HG03354 (cell line): Measurements from ENCODE around the gene FOLR2.

Experiments used
- ATAC-seq: cut with Tn5 transposase; IDR thresholded peaks from one replicate; pipeline ENCODE4 v1.9.1; 2021; ENCODE audit warnings: mild to moderate bottlenecking; ENCODE audit not compliant: unreplicated experiment, poor library complexity, severe bottlenecking

FOLR2 gene

DNA sequence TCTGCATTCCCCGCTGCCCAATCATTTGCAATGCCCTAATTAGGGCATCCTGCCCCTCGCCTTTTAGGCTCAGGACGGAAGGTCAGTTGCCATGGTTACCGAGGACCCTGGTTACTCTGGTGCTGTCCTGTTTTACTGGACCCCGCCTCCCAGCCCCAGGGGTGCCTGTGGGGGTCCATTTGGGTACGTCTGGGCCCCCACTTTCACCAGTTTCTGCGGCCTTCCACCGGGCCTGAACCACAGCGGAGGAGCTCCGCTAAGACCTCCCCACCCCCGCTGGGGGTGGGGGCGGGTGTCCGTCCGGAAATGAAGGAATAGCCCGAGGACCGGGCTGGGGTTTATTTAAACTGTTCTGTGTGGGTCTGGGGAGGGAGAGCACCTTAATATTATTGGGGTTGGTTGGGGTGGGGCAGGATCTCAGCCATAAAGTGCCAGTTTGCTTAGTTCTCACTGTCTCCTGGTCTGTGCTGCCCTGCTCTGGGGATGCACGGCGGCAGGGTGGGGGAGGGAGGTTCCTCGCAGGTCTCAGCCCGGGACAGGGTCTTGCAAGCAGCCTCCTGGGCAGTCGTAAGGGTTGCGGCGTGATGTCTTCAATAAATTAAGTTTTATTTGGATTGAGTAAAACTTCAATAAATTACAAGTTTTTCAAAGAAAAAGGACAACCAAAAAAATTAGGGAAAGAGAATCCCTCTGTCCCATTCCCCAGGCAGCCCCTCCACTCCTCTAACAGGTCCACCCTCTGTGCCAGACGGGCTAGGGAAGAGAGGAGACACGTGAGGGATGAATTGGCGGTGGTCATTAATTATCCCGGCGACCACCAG is 22.1 kb downstream of the FOLR2 start:
- ATAC-seq: no peak

DNA sequence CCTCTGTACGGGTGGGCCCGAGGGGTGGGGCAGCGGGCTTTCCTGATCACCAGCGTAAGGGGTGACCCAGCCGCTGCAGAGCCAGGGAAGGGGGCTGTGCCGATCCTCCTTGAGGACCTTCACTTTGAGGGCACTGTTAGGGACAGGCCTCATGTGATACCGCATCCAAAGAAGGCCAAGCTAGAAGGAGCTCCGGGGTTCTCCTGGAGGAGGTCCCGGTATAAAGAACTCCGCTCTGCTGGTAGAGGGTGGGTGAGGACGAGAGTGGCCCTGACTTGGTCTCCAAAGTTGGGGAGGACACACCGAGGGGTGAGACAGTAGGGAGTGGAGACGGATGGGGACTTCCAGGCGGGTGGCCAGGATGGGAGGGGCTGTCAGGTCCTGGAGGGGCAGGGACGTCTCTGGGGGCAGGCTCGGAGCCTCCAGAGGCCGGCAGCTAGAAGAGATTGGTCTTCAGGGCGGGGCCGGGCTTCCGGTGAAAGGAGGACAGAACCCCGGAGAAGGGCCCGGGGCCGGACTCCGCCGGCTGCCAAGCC is 22.8 kb downstream of the FOLR2 start:
- no peak for ATAC-seq

DNA sequence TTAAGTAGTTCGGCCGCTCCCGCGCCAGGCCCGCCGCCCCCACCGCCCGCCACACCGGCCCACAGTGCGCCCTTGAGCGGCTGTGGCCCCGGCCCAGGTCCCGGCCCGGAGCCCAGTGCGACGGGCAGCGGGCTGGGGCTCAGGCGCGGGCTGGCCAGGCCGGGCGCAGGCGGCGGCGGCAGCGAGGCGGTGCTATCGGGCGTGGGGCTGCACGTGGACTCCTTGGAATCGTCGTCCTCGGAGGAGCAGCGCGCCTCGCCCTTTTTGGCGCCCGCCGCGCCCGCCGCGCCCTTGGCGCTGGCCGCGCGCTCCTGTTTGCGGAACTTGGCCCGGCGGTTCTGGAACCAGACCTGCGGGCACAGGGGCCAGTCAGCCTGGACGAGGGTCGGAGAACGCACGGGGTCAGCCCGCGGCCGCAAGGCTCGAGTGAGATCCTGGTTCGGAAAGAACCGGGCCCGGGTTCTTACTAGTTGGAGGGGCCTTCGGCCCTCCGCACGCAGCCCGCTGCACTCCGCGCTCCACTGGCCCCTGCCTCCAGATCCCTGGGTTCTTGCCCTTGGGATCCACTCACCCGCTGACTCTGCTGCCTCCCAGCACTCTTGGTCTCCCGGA is 23.4 kb downstream of the FOLR2 start:
- ATAC-seq: no peak

DNA sequence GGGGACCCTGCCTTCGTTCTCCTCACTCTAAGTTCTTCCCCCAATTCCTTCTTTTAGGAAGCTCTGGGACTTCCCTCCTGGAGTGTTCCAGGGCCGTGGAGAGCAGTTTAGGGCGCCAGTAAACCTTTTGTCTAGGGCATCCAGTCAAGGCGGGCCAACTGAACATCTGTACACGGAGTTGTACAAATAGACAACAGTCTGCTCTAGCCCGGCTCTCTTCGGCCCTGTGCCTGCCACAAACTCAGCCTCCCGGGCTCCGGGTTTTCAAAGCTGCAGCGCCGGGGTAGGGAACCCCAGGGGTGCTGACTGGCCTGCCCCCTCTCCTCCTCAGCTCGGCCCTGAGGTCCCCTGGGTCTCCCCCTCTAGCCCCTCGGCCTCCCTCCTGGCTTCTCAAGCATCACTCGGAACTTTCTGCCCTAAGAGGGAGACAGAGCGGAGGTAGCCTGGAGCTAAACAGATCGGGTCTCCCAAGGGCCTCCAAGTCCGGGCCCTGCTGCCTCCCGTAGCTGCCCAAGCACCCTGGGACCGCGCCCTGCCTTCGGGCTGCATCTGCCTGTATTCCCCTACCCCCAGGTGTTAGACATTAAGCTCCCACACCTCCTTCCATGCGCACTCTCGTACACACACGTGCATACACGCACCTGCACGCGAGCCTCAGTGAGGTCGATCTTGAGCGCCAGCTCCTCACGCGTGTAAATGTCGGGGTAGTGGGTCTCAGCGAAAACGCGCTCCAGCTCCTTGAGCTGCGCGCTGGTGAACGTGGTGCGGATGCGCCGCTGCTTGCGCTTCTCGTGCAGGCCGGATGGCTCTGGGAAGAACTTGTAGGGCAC is 24.1 kb downstream of the FOLR2 start:
- no peak for ATAC-seq

DNA sequence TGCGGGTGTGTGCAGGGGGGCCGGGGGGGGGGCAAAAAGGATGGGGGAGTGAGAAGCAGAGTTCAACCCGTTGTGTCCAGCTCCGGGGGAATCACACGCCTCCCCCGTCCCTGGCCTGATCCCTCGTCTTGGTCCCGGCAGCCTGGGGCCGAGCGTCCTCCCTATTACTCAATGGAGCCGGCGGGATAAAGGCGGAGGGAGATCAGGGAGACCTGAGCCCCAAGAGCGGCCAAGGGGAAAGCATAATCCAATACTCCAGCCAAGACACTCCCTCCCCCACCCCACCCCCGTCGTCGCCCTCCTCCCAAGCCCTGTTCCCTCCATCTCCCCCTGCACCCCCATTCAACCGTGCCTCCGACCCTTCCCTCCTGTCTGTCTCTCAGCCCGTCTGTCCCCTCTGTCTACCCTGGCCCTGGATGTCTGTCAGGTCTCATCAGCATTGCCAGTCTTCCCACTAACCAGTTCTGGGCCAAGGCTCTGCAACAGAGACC is 24.7 kb downstream of the FOLR2 start:
- ATAC-seq: no peak

DNA sequence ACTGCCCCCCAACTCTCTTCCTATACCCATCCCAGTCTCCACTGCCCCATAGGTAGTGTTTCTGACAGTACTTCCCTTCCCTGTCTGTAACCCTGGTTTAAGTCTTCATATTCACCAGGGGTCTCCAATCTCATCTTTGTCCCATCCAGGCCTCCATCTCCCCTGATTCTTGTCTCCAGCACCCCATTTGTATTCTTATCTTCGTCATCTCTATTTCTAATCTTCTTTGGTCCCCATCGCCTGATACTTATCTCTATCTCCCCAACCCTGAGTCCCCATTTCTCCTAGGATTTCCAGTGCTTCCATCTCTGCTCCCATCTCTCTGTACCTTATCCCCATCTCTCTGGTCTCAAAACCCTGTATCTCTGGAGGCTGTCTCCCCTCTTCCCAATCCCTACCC is 25.5 kb downstream of the FOLR2 start:
- no peak for ATAC-seq

DNA sequence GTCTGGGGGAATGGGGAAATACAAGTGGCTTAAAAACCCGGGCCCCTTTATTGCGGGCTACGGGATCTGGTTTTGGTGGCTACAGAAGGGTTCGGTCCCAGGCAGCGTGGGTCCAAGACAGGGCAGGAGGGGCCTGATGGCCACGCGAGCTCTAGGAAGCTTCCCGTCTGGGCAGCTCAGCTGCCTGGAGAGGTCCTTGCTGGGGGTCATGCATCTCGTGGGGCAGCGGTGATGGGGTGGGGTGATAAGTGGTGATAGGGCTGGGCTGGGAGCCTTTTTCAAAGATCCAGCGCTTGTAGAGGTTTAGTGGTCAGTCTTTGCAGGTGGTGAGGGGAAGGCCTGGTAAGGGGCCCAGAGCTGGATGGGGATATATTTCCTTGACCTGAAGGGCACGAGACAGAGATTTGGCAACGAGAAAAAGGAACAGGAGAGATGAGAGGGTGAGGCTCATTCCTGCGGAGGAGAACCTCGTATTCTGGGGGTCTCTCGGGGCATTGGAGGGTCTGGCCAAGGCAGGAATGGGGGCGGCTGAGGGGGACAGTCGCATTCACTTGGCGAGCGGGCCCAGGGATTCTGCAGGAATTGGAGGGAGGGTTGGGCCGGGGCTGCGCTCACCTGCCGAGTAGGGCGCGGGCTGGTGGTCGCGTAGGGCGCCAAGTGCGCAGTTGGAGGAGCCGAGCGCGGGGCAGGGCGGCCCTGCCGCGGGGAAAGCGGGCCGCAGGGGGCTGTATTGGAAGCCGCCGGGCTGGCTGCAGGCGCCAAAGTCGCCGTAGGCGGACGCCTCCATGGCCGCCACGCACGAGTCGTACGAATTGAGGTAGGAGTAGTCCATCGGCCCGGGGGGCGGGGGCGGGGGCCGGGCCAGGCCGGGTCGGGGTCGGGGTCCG is 26.8 kb downstream of the FOLR2 start:
- no peak for ATAC-seq

DNA sequence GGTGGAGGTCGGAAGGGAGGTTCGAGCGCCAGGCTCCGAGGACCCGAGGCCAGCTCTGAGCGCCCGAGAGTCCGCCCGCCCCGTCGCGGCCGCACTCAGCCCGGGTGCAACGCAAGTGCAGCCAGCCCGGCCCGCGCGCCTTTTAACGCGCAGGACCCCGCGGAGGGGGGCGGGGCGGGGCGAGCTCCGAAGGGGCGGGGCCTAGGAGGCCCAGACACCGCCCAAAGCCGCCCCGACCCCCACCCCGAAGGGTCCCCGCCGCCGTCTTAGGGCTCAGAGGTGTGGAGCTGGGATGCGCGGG is 27.4 kb downstream of the FOLR2 start, which contains the start of gene PHOX2A:
PHOX2A (minus strand) TSS at position 117 of the 301 bp plus-strand sequence. CDS start 172 bp downstream, outside the sequence.
- ATAC-seq: no peak

DNA sequence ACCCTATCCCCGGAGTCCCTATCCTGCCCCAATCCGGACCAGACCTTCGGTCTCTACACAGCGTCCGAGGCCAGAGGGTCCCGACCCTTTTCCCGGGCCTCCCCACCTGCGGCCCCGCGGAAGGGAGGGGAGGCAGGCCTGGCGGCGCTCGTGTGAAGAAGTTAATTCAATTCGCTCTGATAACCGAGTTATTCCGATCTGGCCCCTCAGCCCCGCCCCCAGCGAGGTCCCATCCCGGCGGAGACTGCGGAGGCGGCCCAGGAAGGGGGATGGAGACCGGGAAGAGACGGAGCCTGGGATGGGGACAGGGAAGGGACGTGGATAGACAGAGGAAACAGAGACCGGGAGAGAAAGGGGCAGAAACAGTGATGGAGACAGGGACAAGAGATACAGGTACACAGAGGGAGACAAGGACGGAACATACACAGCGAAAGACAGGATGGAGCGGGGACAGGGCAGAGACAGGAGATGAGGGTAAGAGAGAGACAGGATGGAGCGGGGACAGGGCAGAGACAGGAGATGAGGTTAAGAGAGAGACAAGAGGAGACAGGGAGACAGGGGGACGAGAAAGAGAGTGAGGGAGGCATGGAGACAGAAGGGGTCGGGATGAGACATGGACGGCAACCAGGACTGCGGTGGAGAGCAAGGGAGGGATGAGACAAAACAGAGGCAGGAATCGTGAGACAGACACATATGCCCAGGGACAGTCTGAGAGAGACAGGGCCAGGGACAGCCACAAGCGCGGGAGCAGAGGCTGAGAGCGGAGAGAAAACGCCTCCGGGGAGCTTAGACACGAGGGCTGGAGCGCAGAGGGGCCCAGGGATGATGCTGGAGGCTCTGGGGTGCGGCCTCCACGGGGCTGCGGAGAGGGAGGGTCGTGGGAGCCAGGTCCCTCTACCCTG is 28.0 kb downstream of the FOLR2 start:
- no peak for ATAC-seq

DNA sequence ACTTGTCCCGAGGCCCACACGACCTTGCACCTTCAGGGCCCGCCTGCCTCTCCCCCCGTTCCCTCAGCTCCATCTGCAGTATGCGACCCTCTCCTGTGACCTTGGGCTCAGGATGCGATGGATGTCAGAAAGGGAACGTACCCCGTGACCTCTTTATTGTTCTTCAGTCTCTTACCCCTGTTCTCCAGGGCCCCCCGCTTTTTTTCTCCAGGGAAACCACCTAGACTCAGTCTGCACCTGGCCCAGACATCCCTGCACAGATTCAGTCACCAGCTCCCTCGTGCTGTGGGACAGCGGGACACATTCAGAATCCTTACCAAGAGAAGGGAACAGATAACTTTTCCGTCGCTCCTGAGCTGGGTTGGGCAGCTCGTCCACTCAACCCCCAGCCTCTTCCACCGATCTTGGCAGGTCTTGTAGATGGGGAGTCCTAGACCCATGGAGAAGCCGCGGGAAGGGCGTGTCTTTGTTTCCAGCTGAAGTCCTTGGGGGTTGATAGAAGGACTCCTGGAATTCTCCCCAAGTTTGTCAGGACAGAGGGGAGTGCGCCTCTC is 28.7 kb downstream of the FOLR2 start:
- no peak for ATAC-seq

DNA sequence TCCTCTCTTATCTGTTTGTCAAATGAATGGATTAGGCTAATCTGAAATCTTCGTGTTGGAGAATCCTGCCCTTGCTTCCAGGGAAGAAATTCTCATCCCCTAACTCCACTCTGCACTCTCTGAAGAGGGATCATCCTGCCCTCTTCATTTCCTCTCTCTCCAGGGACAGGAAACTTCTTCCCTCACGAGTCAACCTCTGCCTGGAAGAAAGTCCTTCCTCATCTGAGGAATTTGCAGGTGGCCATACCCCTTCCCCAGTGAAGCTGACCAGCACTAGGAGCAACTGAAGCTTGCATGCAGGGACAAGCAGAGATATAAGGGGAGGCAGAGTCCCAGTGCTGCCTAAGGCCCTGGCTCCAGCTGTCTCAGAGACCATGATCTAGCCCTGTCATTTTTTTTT is 31.0 kb downstream of the FOLR2 start:
- no peak for ATAC-seq

DNA sequence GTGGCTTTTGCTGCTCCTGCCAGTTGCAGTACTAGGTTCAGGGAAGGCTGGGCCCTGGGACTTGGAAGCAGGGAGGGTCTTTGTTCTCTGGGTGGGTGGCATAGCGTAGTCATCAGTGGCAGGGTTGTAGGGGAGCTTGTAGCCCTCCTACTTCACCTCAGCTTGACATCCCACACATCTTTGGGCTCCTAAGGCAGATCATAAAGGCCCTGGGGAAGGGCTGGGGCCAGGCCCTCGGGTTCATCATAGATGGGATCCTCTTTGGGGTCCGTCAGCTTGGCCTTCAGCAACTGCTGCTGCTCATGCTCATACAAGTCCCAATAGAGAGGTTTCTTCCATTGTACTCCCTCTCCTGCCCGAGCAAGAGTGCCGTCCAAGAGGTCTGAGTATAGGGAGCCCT is 33.4 kb downstream of the FOLR2 start:
- ATAC-seq: no peak

DNA sequence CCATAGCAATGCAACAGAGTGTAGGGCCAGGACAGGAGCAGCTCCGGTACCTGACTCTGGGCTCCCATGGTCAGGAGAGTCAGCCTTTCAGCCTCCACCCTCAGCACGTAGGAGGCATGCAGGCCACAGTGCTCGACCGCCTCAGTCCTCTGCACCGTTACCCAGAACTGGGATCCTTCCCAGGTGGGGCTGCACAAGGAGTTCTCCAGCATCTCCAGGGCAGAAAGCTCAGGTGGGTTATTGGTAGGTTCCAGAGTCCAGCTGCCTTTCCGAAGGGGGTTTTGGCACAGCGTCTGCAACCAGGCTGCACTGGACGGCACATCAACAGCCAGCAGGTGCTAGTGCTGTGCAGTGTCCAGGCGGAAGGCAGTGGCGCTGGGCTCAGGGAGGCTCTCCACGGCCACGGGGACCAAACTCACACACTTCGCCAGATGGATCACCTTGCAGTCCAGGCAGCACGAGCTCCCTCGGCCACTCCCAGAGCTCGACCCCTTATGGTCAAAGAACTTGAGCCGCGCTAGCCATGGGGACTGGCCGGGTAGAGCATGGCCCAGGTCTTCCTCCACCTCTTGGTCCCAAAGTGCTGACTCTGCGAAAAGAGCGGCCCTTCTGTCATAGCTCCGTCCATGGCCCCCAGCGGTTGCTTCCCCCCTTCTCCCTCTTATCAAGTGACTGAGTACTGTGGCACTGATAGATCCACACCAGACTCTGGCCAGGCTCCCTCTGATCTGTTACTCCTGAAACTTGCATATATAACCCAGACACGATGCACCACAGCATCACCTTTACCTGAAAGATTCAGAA is 34.3 kb downstream of the FOLR2 start:
- no peak for ATAC-seq

DNA sequence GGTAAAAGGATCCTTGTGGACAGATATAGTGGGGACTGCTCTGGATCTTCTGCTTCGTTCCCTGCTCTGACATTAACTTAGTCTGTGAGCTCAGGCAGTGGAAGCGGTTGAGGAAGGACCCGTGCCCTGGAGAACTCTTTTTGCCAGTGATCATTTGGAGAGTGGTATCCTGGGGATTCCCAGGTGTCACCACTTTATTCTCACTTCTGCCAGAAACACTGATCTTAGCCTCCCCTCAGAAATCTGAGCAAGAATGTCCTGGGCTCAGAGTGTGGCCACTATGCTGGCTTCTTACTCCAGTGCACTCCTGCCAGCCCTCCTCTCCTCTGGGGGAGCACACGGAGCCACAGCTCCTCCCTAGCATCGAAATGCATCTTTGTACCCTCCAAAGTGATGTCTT is 35.0 kb downstream of the FOLR2 start:
- no peak for ATAC-seq

DNA sequence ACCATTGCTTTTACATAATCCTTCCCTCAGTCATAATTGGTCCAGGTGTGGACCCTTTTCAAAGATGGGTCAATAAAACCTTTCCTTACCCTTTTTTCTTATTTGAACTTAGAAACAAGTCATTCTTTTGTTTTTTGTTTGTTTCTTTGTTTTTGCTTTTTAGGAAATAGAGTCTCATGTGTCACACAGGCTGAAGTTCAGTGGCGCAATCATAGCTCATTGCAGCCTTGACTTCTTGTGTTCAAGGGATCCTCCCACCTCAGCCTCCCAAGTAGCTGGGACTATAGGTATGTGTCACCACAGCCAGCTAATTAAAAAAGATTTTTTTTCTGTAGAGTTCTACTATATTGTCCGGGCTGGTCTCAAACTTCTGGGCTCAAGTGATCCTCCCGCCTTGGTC is 36.8 kb downstream of the FOLR2 start:
- no peak for ATAC-seq

DNA sequence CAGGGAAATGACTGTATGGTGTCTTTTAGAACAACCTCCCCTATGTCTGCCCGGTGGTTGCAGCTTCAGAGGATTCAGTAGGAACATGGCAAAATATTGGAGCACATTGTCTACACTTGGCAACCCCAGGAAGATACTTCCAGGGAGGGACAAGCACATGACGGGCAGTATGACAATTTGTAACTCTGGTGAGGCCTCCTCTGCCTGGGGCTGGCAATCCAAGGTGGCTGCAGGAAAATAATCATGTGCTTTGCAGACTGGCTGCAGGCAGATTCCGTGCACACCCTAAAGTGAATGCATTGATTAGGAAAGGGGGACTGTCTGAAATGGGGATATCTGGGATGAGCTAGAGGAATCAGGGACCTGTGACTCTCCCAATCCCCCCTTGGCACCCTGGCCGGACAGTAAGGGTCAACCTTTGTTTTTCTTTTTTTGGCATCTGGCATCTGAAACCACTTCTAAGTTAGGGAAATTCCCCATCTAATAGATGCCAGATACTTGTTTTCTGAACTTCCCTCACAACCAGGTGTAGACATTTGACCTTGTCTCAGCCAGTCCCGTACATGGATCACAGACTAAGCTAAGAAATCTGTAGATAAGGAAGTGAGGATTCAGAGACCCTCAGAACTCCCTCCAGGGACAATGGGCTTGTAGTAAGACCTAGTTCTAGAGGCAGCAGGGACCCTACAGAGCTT is 37.9 kb downstream of the FOLR2 start:
- ATAC-seq: no peak

DNA sequence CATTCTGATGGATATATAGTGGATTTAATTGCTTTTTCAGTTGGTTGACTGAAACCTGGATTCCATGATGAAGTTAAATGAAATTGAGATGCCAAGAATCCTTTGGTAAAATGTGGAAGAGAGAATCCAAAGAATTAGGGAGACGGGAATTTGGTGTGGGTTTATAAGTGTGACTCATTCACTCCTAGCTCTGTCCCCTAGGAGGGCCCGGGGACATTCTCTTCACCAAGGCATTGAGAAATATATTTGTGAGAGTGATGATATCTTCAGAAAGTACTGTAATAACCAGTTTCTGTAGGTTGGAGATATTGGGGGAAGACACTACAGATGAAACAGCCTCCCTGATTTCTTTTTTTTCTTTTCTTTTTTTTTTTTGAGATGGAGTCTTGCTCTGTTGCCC is 41.0 kb downstream of the FOLR2 start:
- no peak for ATAC-seq
